HL-60 (cell line): ENCODE data around the gene SLC29A2.

Experiments used
- DNase-seq, 2 experiments: peaks; one replicate each; pipeline ENCODE4 v3.0.0-alpha.2; 2010 to 2020; ENCODE audit warnings: low read depth in 1 of 2, low spot score in 1 of 2
- H3K27ac ChIP-seq: fragments of 250-450 bp; sonication (Bioruptor Pico); replicated peaks from 2 replicates; pipeline ENCODE4 v1.5.1; 2020; ENCODE audit warnings: mild to moderate bottlenecking, moderate library complexity
- H3K27me3 ChIP-seq: fragments of 250-450 bp; sonication (Bioruptor Pico); 2 replicates; pipeline ENCODE4 v1.5.1; 2021; ENCODE audit warnings: mild to moderate bottlenecking, moderate library complexity; ENCODE audit not compliant: insufficient read depth, poor library complexity, severe bottlenecking
- H3K4me3 ChIP-seq: replicated peaks from 2 replicates; pipeline ENCODE4 v1.5.1; 2011; ENCODE audit warnings: mild to moderate bottlenecking, control low read depth, low read length; ENCODE audit not compliant: insufficient read depth
- CTCF ChIP-seq: IDR thresholded peaks from one replicate; pipeline ENCODE4 v1.5.1; 2011; ENCODE audit warnings: low read length, control low read depth, inconsistent platforms; ENCODE audit not compliant: insufficient read depth
- GABPA ChIP-seq: IDR thresholded peaks from 2 replicates; pipeline ENCODE4 v1.6.1; 2012; ENCODE audit warnings: low read depth
- POLR2AphosphoS5 ChIP-seq: IDR thresholded peaks from 2 replicates; pipeline ENCODE4 v1.6.1; 2012; ENCODE audit warnings: low read depth
- REST ChIP-seq: IDR thresholded peaks from 2 replicates; pipeline ENCODE4 v1.6.1; 2012; ENCODE audit warnings: low read depth; ENCODE audit not compliant: insufficient replicate concordance
- SPI1 ChIP-seq: IDR thresholded peaks from 2 replicates; pipeline ENCODE4 v1.6.1; 2012; ENCODE audit warnings: low read depth, mild to moderate bottlenecking, borderline replicate concordance

The SLC29A2 gene

GRCh38 chr11:66338276-66339161 is 33.0 kb downstream of the SLC29A2 start:
- no peak overlapping the region for H3K4me3 ChIP-seq
- TF ChIP-seq SPI1 (no peak), REST (no peak), GABPA (no peak), CTCF (no peak), POLR2AphosphoS5 (no peak)
- H3K27me3 ChIP-seq, result no peaks in the 10 kb centered on the region
- no peak overlapping the region for H3K27ac ChIP-seq
- no peak for DNase-seq

GRCh38 chr11:66337103-66337899 is 34.3 kb downstream of the SLC29A2 start:
- Histone ChIP-seq H3K27me3 (no peaks in the 10 kb centered on the region), H3K4me3 (no peak overlapping the region), H3K27ac (peak overlapping the region; percentile 84)
- no peak for DNase-seq
- TF ChIP-seq CTCF, result no peak
- no peak for TF ChIP-seq SPI1
- TF ChIP-seq REST, result no peak
- no peak for TF ChIP-seq POLR2AphosphoS5
- TF ChIP-seq GABPA, result no peak

GRCh38 chr11:66336234-66337102 is 35.1 kb downstream of the SLC29A2 start, which contains the start of gene RIN1:
TSS of gene RIN1 (minus strand) at chr11:66336434. CDS start at chr11:66336402, 32 bp downstream.
- Histone ChIP-seq H3K27ac (peak within 1 kb of the TSS; percentile 84), H3K4me3 (peak within 1 kb of the TSS; percentile 59), H3K27me3 (no peaks in the 10 kb centered on the region)
- DNase-seq, result peak; percentile 75 to 85
- no peak for TF ChIP-seq REST
- peak; percentile 83 for TF ChIP-seq POLR2AphosphoS5
- TF ChIP-seq CTCF, result no peak
- no peak for TF ChIP-seq GABPA
- peak; percentile 8; the same call in 1 of the 2 replicates for TF ChIP-seq SPI1
